ENCODE data around the gene KIRREL1.
A peak's percentile ranks its signal among the peaks of the same experiment; 100 is the strongest.

- TF ChIP-seq, protein P1, sequence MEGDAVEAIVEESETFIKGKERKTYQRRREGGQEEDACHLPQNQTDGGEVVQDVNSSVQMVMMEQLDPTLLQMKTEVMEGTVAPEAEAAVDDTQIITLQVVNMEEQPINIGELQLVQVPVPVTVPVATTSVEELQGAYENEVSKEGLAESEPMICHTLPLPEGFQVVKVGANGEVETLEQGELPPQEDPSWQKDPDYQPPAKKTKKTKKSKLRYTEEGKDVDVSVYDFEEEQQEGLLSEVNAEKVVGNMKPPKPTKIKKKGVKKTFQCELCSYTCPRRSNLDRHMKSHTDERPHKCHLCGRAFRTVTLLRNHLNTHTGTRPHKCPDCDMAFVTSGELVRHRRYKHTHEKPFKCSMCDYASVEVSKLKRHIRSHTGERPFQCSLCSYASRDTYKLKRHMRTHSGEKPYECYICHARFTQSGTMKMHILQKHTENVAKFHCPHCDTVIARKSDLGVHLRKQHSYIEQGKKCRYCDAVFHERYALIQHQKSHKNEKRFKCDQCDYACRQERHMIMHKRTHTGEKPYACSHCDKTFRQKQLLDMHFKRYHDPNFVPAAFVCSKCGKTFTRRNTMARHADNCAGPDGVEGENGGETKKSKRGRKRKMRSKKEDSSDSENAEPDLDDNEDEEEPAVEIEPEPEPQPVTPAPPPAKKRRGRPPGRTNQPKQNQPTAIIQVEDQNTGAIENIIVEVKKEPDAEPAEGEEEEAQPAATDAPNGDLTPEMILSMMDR (IDR thresholded peaks at IDR 0.05): peak; percentile 37 to 61 (median 52)
- no peak for TF ChIP-seq POLR2A (IDR thresholded peaks at IDR 0.05)
Observed at GRCh38 chr1:158095737-158096335, 102.4 kb downstream of the KIRREL1 start.
